Right lobe of liver (tissue), 6 donors: ENCODE measurements around the gene SLC44A5. TPM values are rescaled to one million over a fixed set of nuclear protein-coding genes. Genes with fewer than 3 reads are reported as not detected.

Experiments used
- ATAC-seq, 4 donors: fragments of 200-7000 bp; cut with Tn5 transposase; one replicate each; pipeline ENCODE4 v1.9.1; 2020; ENCODE audit warnings: mild to moderate bottlenecking in 4 of 4, moderate library complexity in 4 of 4
- DNase-seq, 3 donors: peaks; one replicate each; pipeline ENCODE4 v3.0.0-alpha.2; 2020
- H3K27ac ChIP-seq, 3 donors: fragments of 200-600 bp; one replicate each; pipeline ENCODE4 v1.8.0; 2022
- H3K27me3 ChIP-seq, 2 donors: fragments of 200-600 bp; one replicate each; pipeline ENCODE4 v1.8.0; 2022
- H3K36me3 ChIP-seq, 4 donors: fragments of 200-600 bp; sonication (generic) in 1 of 4; one replicate each; pipeline versions ENCODE4 v1.5.1 to v1.8.0; 2017 to 2022; ENCODE audit warnings: control low read depth in 1 of 4
- H3K4me1 ChIP-seq, 4 donors: fragments of 200-600 bp; sonication (generic) in 1 of 4; one replicate each; pipeline versions ENCODE4 v1.5.1 to v1.8.0; 2017 to 2022; ENCODE audit warnings: control low read depth in 1 of 4
- H3K4me3 ChIP-seq, 3 donors: fragments of 200-600 bp; one replicate each; pipeline ENCODE4 v1.8.0; 2022
- H3K9me3 ChIP-seq, 4 donors: fragments of 200-600 bp; sonication (generic) in 1 of 4; one replicate each; pipeline versions ENCODE4 v1.5.1 to v1.8.0; 2017 to 2022; ENCODE audit warnings: control low read depth in 1 of 4
- CTCF ChIP-seq, 4 donors: fragments of 200-600 bp in 3 of 4; fragments of 450-650 bp in 1 of 4; IDR thresholded peaks; one replicate each; pipeline versions ENCODE4 v1.5.1 to v1.8.0; 2016 to 2022; ENCODE audit warnings: antibody characterized with exemption in 4 of 4, mild to moderate bottlenecking in 2 of 4
- POLR2A ChIP-seq: fragments of 450-650 bp; IDR thresholded peaks from one replicate; pipeline ENCODE4 v1.6.1; 2017; ENCODE audit warnings: antibody characterized with exemption, mild to moderate bottlenecking
- WGBS: methylation state at CpG from one replicate; pipeline ENCODE4 v1.1.6; 2018; ENCODE audit warnings: low coverage, low lambda C conversion rate; ENCODE audit not compliant: insufficient coverage; ENCODE audit errors: missing lambda C conversion rate; 5-methylcytosine and 5-hydroxymethylcytosine counted together
- intact Hi-C, 2 donors: fragments of 100-400 bp; cut with DNase I; formaldehyde crosslinking; loops; one replicate each; pipeline versions ENCODE4 v1.11.2 to v1.14.1; 2022
- total RNA-seq, 6 experiments: library from RNA; depleted of rRNA in 2 of 6; stranded (reverse); fragments of >200 nt in 2 of 6; fragmentation: NEBNext Ultra II Directional in 3 of 6; extraction: Animal tissue kit (Norgen Biotek cat#: 25700) in 3 of 6; gene quantifications; one replicate each; pipeline versions ENCODE4 v1.1.0 to v1.2.4, GENCODE V29; 2016 to 2023
- donor health status: DM: no; HTN: yes; CAD: no.
- donor health status: DM: no; HTN: no; CAD: no.
- donor health status: DM: no; HTN: no; CAD: no.
- donor health status: DM: no; HTN: yes; CAD: no.
- donor health status: DM: no; HTN: yes; CAD: no.

SLC44A5 gene
- total RNA-seq, 6 experiments from 2014 or later, result 0.14 to 1.4 (median 0.59) TPM; not detected in 1

GRCh38 chr1:75440274-75440673 is 170.6 kb downstream of the SLC44A5 start:
- ATAC-seq, result no peak
- no peaks in the 10 kb centered on the region for H3K9me3 ChIP-seq
- no peak for DNase-seq
- no peak overlapping the region for H3K27ac ChIP-seq
- no peak overlapping the region for H3K4me3 ChIP-seq
- no peak for TF ChIP-seq CTCF (IDR thresholded peaks at IDR 0.05)
- TF ChIP-seq POLR2A, result no peak
- no peaks in the 10 kb centered on the region for H3K36me3 ChIP-seq
- H3K4me1 ChIP-seq, result no peaks in the 10 kb centered on the region
- WGBS, result 23% methylated on average over 2 of the region's 2 CpGs
- no peaks in the 10 kb centered on the region for H3K27me3 ChIP-seq
- intact Hi-C loops, result no loop called here

GRCh38 chr1:75438355-75438754 is 172.6 kb downstream of the SLC44A5 start:
- Histone ChIP-seq H3K4me3 (no peak overlapping the region), H3K4me1 (no peaks in the 10 kb centered on the region), H3K27ac (no peak overlapping the region), H3K9me3 (no peaks in the 10 kb centered on the region), H3K27me3 (no peaks in the 10 kb centered on the region), H3K36me3 (no peaks in the 10 kb centered on the region)
- DNase-seq, result no peak
- intact Hi-C loops, result no loop called here
- no peak for ATAC-seq
- TF ChIP-seq CTCF (IDR thresholded peaks at IDR 0.05) (no peak), POLR2A (no peak)

GRCh38 chr1:75431843-75432242 is 179.1 kb downstream of the SLC44A5 start:
- H3K4me3 ChIP-seq, result no peak overlapping the region
- H3K27ac ChIP-seq, result no peak overlapping the region
- no peaks in the 10 kb centered on the region for H3K9me3 ChIP-seq
- 67% methylated on average over 2 of the region's 2 CpGs for WGBS
- TF ChIP-seq CTCF (IDR thresholded peaks at IDR 0.05) (no peak), POLR2A (no peak)
- no peaks in the 10 kb centered on the region for H3K27me3 ChIP-seq
- H3K36me3 ChIP-seq, result no peaks in the 10 kb centered on the region
- DNase-seq (no peak), ATAC-seq (no peak)
- no peaks in the 10 kb centered on the region for H3K4me1 ChIP-seq
- intact Hi-C loops, result no loop called here

GRCh38 chr1:75430526-75430925 is 180.4 kb downstream of the SLC44A5 start:
- Histone ChIP-seq H3K36me3 (no peaks in the 10 kb centered on the region), H3K4me3 (no peak overlapping the region), H3K27me3 (no peaks in the 10 kb centered on the region), H3K9me3 (no peaks in the 10 kb centered on the region), H3K27ac (no peak overlapping the region), H3K4me1 (no peaks in the 10 kb centered on the region)
- intact Hi-C loops, result no loop called here
- ATAC-seq (no peak), DNase-seq (no peak)
- TF ChIP-seq POLR2A (no peak), CTCF (IDR thresholded peaks at IDR 0.05) (no peak)

DNA sequence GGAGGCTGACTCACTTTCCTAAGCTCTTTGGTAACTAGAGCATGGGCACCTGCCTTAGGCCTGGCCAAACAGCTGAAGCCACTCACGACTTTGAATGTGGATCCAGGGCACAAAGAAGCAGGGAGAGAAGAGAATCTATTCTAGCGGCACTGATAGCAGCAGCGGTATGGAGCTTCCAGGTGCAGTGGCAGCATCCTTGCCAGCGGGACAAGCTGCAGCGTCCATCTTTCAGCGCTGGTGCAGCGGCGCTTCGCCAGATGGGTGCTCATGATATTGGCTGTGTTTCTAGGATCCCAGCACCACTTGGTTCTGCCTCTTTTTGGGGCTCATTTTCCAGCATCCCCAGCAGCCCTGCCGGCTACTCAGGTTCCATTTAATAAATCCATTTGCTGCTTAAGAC is 184.2 kb downstream of the SLC44A5 start:
- H3K27me3 ChIP-seq, result no peaks in the 10 kb centered on the region
- ATAC-seq (no peak), DNase-seq (no peak)
- TF ChIP-seq POLR2A (no peak), CTCF (IDR thresholded peaks at IDR 0.05) (no peak)
- no peak overlapping the region for H3K27ac ChIP-seq
- no peaks in the 10 kb centered on the region for H3K36me3 ChIP-seq
- no peaks in the 10 kb centered on the region for H3K9me3 ChIP-seq
- no peak overlapping the region for H3K4me3 ChIP-seq
- WGBS, result 57% methylated on average over 6 of the region's 10 CpGs
- H3K4me1 ChIP-seq, result no peaks in the 10 kb centered on the region
- intact Hi-C loops, result no loop called here
